ENCODE measurements around the gene TXNRD2.
A peak's percentile ranks its signal among the peaks of the same experiment; 100 is the strongest.
"Not testable (repeated sequence)": the region's sequence is repeated elsewhere in the genome, so short reads cannot be mapped to it uniquely, and the experiment has no call there.

Gene TXNRD2

DNA sequence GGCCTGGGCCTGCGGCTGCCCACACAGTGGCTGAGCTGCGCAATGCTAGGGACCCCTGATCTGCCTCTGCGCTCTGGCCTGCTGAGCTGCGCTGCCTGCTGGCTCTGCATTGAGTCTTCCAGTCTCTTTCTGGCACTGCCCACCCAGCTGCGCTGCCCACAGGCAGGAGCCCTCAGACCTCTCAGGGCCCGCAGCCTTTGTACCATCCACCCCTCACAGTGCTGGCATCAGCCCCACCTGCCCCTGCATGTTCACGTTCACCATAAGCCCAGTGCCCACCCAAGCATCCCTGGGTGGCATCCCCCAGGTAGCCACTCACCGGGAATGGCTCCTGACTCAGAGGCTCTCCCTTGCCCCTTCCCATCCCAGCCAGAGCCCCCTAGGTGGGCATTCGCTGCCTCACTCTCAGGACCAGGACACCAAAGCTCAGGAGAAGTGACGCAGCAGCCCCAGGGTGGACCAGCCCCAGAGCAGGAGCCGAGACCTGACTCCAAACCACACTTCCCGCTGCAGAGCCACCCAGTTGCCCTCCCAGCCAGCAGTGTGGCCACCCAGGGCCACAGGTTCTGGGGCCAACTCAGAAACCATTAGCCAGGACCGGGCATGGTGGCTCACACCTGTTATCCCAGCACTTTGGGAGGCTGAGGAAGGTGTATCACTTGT is 21.8 kb downstream of the TXNRD2 start:
- no peak for DNase-seq

- DNase-seq = no peak
Measured at GRCh38 chr22:19918332-19919106, 23.1 kb downstream of the TXNRD2 start.

GRCh38 chr22:19917389-19918138 is 24.1 kb downstream of the TXNRD2 start:
- no peak for DNase-seq

DNA sequence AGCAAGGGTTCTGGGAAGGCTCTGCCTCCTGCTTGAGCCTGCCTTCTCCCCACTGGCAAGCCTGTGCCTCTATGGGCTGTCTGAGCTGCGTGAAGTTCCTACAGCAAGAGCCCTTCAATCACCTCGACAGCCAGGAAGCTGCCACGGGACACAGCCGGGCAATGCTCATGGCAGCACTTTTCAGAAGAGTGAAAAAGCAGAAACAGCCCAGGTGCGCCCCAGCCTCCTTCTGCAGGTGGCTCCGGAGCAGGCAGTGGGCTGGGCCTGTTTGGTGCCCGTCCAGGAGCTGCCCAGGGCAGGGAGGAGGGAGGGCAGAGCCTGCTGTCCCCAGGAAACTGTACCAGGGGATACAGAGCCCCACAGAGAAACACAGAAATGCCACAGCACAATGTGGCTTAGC is 24.7 kb downstream of the TXNRD2 start:
- no peak for DNase-seq

GRCh38 chr22:19916006-19916405 is 25.6 kb downstream of the TXNRD2 start:
- no peak for DNase-seq

DNA sequence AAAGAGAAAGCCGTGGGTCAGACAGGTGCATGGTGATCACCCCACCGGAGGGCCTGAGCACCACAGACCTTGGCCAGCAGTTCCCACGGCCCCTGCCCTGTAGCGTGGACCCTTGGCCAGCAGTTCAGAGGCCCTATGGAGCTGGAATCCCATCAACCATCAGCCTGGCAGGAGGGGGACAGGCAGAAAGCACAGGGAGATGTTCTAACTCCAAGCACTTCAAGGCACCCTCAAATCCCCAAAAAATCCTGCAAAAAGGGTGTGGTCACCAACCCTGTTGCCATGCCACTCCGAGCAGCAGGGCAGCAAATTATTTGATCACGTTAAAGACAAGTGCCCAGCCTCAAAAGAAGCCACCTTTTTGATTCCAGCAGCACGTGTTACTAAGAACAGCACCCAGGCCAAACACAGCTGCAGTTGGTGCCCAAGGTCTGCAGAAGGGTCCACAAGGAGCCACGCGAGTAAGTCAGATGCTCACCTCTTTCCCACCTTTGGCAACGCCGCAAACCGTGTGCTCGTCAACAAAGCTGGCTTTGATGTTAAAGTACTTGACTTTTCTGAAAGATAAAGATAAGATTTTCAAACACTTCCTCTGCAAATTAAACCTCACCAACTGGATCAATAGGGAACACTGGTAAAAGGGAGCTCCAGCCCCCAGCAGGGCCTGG is 26.2 kb downstream of the TXNRD2 start:
- DNase-seq = no peak

DNA sequence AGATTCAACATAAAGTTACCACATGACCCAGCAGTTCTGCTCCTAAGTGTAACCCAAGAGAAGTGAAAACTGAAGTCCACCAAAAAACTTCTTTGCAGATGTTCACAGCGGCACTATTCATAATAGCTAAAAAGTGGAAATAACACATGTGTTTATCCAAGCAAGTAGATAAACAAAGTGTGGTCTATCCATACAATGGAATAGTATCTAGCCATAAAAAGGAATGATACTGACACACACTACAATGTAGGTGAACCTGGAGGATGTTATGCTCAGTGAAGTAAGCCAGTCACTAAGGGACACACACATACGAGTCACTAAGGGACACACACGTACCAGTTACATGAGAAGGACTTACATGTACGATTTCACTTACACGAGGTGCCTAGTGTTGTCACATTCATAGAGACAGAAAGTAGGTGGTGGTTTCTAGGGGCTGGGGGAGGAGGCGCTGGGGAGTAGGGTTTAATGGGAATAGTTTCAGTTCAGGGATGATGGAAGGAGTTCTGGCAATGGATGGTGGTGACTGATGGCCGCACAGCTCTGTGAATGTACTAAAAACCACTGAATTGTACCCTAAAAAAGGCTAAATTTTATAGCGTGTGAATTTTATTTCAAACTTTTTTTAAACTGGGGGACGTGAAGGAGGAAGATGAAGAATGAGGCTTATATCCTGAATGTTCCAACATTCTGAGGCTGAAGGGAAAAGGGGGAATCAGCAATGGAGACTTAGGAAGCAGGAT is 27.2 kb downstream of the TXNRD2 start:
- no peak for DNase-seq

DNA sequence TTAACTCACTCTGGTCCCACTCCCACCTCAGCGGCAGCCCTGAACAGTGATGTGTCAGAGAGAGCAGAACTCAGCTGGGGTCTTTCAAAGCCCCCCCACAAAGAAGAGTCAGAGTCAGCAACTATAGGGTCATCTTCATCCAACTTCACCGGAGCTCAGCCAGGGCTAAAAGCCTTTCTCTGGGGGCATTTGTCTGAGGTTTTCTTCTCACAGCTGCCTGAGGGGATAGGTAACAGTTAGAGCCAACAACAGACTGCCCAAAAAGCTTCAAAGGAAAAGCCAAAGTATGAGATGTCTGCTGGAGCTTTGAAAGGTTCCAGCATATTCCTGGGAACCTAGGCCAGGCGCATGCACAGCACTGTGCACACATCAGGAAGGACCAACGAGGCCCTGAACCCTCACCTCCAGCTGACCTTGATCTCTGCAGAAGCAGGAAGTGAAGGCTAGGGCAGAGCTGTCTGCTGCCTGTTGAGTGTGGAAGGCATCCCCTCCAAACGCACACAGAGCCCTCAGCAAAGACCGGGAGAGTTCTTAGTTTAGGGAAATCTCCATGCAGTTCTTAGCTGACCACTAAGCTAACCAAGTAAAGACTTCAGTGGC is 28.2 kb downstream of the TXNRD2 start:
- DNase-seq = no peak

DNA sequence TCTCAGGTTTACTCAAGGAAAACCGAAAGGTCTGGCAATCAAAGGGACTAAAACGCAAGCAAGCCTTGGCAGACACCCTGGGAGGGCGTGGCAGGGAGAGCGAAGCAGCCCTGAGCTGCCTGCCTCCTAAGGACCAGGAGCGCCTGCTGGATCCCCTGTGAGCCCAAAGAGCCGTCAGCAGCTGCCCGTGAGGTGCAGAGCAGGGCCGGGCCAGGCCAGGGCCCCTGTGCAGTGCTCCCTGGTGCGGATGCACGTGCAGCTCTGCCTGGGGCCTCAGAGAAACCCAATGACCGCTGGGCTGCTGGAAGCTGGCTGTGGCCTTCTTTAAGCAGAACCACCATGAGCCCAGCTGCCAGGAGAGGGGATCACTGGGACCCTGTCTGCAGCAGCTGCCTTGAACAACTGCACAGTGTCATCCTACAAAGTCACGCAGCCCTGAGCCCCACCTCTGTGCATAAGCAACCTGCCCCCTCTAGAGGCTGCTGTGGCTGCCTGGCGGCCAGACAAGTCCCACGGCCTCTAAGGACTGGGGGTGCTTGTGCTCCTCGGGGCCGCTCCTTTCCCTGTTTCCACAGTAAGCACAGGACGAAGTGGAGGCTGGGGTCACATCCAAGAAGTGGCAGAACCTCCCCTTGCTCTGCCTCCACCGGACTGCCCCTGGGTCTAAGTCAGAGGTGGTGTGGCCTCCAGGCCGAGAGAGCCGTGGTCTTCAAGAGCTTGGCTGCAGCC is 29.2 kb downstream of the TXNRD2 start:
- DNase-seq = no peak

DNA sequence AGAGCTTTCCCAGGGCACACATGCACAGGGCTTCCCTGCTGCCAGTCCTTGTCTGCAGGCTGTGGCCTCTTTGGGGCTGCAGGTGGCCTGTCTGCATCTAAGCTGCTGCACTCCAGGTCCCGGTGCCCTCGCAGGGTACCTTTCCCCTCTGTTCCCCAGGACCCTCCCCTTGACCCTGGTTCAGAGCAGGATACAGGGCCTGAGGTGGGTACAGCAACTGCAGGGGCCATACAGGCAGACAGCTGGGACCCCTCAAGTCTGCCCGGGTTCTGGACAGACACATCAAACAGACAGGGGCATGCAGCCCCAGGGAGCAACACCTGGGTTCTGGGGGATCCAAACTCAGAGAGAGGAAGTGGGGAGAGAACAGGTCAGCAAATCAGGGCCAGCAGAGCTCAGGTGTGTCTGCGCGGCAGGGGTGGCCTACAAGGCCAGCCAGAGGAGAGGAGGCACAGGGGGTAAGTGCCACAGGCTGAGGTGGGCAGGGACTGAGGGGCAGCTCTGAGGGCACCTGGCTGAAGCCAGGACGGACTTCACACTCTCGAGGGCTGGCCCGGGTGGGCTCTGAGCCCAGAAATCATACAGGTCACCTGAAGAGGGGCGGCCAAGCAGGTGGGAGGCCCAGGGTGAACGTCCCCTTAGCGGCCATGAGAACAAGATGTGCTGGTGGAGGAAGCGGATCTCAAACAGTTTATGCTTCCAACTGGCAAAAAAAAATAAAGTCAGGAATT is 29.9 kb downstream of the TXNRD2 start:
- DNase-seq = no peak

GRCh38 chr22:19910180-19910744 is 31.4 kb downstream of the TXNRD2 start:
- DNase-seq = no peak

GRCh38 chr22:19909350-19910179 is 32.1 kb downstream of the TXNRD2 start:
- DNase-seq = peak; percentile 81

DNA sequence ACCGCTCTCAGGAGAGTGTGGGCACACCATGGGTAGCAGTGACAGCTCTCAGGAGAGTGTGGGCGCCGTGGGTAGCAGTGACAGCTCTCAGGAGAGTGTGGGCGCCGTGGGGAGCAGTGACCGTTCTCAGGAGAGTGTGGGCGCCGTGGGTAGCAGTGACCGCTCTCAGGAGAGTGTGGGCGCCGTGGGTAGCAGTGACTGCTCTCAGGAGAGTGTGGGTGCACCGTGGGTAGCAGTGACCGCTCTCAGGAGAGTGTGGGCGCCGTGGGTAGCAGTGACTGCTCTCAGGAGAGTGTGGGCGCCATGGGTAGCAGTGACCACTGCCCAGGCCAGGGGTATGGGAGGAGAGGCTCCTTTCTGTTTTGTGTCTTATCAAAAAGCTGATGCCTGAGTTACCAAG is 33.7 kb downstream of the TXNRD2 start:
- DNase-seq = not testable (repeated sequence)

- DNase-seq = not testable (repeated sequence)
Measured at GRCh38 chr22:19906864-19907263, 34.8 kb downstream of the TXNRD2 start.

GRCh38 chr22:19905347-19906276 is 36.0 kb downstream of the TXNRD2 start:
- DNase-seq = no peak

DNA sequence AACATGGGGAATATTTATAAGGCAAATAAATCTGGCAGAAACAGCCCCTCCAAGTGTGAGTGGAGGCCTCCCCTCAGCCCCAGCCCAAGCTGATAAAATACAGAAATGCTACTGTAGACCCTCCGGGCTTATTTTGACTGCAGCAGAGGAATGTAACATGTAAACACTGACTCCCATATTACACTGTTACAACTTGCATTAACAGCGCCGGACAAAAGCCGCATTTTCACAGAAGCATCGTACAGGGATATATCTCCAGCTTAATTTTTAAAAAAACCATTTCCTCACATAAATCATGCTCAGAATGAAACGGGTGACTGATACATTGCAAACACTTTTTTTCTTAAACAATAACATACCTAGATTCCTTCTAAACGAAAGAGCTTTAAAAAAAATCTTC is 36.7 kb downstream of the TXNRD2 start:
- DNase-seq = no peak

- DNase-seq = no peak
Measured at GRCh38 chr22:19904174-19904856, 37.3 kb downstream of the TXNRD2 start.

DNA sequence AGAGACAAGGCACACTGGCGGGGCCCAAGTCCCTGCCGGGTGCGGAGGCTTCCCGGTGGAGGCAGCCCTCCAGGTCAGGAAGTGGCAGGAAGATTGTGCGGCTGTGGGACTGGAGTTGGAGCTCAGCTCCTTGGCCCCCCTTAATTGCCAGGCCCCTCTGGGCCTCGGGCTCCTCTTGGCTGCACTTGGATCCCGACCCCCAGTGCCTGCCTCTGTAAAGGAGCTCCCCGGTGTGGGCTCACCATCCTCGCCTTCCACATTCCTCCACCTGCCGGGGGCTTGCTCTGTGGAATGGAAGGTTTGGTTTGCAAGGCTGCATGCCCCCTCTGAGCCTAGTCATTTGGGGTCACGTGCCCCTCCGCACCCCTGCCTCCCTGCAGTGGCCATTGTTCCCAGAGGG is 38.1 kb downstream of the TXNRD2 start:
- DNase-seq = no peak

All from NCI-H69 (cell line).